Ovary (tissue), 9 donors: ENCODE data around the gene NLRP10. TPM values are rescaled to one million over a fixed set of nuclear protein-coding genes. Genes with fewer than 3 reads are reported as not detected.

Experiments used
- DNase-seq, 5 donors: peaks; one replicate each; pipeline ENCODE4 v3.0.0-alpha.2; 2019 to 2020
- H3K27ac ChIP-seq, 2 donors: fragments of 200-600 bp; one replicate each; pipeline versions ENCODE4 v1.5.1 to v1.8.0; 2019 to 2022
- H3K27me3 ChIP-seq: fragments of 200-600 bp; one replicate; pipeline ENCODE4 v1.8.0; 2022
- H3K36me3 ChIP-seq: fragments of 200-600 bp; sonication (generic); one replicate; pipeline ENCODE4 v1.5.1; 2019
- H3K4me1 ChIP-seq: one replicate; pipeline ENCODE4 v1.8.1; 2013; ENCODE audit warnings: mild to moderate bottlenecking, moderate library complexity; ENCODE audit not compliant: insufficient read depth
- H3K4me3 ChIP-seq: fragments of 200-600 bp; sonication (generic); one replicate; pipeline ENCODE4 v1.5.1; 2017
- H3K9me3 ChIP-seq, 2 donors: fragments of 200-600 bp in 1 of 2; sonication (generic) in 1 of 2; one replicate each; pipeline versions ENCODE4 v1.5.1 to v1.8.1; 2013 to 2019; ENCODE audit warnings: mild to moderate bottlenecking in 1 of 2, moderate library complexity in 1 of 2
- CTCF ChIP-seq, 3 donors: fragments of 450-650 bp in 2 of 3; fragments of 200-600 bp in 1 of 3; IDR thresholded peaks; one replicate each; pipeline versions ENCODE4 v1.5.1 to v1.8.0; 2016 to 2022; ENCODE audit warnings: antibody characterized with exemption in 3 of 3, mild to moderate bottlenecking in 1 of 3
- EP300 ChIP-seq: sonication (generic); formaldehyde crosslinking; IDR thresholded peaks from one replicate; pipeline ENCODE4 v1.6.1; 2017; ENCODE audit warnings: antibody characterized with exemption
- POLR2A ChIP-seq: fragments of 450-650 bp; IDR thresholded peaks from one replicate; pipeline ENCODE4 v1.6.1; 2017; ENCODE audit warnings: antibody characterized with exemption, mild to moderate bottlenecking, moderate library complexity
- WGBS, 3 donors: extraction: QIAGEN DNeasy Blood & Tissue Kit in 1 of 3; methylation state at CpG; one replicate each; pipeline versions ENCODE4 v1.1.5 to v1.1.7; 2013 to 2017; 5-methylcytosine and 5-hydroxymethylcytosine counted together
- intact Hi-C, 4 donors: fragments of 100-400 bp; cut with DNase I; formaldehyde crosslinking; loops; one replicate each; pipeline versions ENCODE4 v1.11.0 to v1.15.1; 2022 to 2023
- polyA plus RNA-seq, 2 donors: library from polyadenylated mRNA; stranded (reverse); fragments of 200-250 nt in 1 of 2; fragments of 350-450 nt in 1 of 2; fragmentation: Illumina TruSeq in 1 of 2; extraction: RNeasy Lipid Tissue Mini Kit (QIAGEN cat#74804) in 1 of 2; gene quantifications; one replicate each; pipeline ENCODE4 v1.2.3, GENCODE V29; 2013 to 2014
- small RNA-seq: library from RNA; depleted of rRNA; stranded (forward); fragments of <200 nt; gene quantifications from one replicate; pipeline ENCODE3, GENCODE V24; 2016
- total RNA-seq, 7 donors: library from RNA; depleted of rRNA in 2 of 7; stranded (reverse); fragments of >200 nt in 2 of 7; fragmentation: NEBNext Ultra II Directional in 3 of 7; extraction: Animal tissue kit (Norgen Biotek cat#: 25700) in 3 of 7; gene quantifications; one replicate each; pipeline versions ENCODE4 v1.1.0 to v1.2.4, GENCODE V29; 2016 to 2023
- donor health status: DM: no; HTN: no; CAD: no; lungs with moderate emphysema.
- donor health status: DM: no; HTN: no; CAD: no.
- donor health status: Bipolar disorder and iron deficiency.
- donor health status: DM: yes; HTN: yes; CAD: no.
- donor health status: DM: no; HTN: no; CAD: no.
- donor health status: DM: yes; HTN: yes; CAD: no.

Gene NLRP10
- total and polyA plus RNA-seq, 9 donors = not detected

- Histone ChIP-seq H3K9me3 (no peaks in the 10 kb centered on the region), H3K36me3 (no peaks in the 10 kb centered on the region), H3K27ac (no peak within 1 kb of the TSS), H3K4me1 (no peaks in the 10 kb centered on the region), H3K27me3 (no peaks in the 10 kb centered on the region), H3K4me3 (no peak within 1 kb of the TSS)
- TF ChIP-seq EP300 = no peak
- no peak for TF ChIP-seq POLR2A
- TF ChIP-seq CTCF (IDR thresholded peaks at IDR 0.05) = no peak
- 54 to 79% (median 65%) methylated on average over 4 of the region's 4 CpGs for WGBS, 3 donors
- DNase-seq = no peak
- intact Hi-C loops = no loop called here
Observed at GRCh38 chr11:7931168-7931567, 34.1 kb downstream of the NLRP10 start, which contains the start of gene OR10A6. Gene OR10A6 (minus strand): TSS chr11:7931268. CDS start chr11:7928662, 2,606 bp downstream.

- TF ChIP-seq POLR2A = no peak
- TF ChIP-seq CTCF (IDR thresholded peaks at IDR 0.05) = no peak
- no peak for TF ChIP-seq EP300
- no peak overlapping the region for H3K27ac ChIP-seq
- WGBS, 3 donors = 83 to 87% (median 86%) methylated on average over 6 of the region's 6 CpGs
- DNase-seq = no peak
- H3K9me3 ChIP-seq = no peaks in the 10 kb centered on the region
- no peak overlapping the region for H3K4me3 ChIP-seq
- no peaks in the 10 kb centered on the region for H3K4me1 ChIP-seq
- intact Hi-C loops = no loop called here
- H3K36me3 ChIP-seq = no peaks in the 10 kb centered on the region
- H3K27me3 ChIP-seq = no peaks in the 10 kb centered on the region
Observed at GRCh38 chr11:7927635-7928034, 37.6 kb downstream of the NLRP10 start.

- no peaks in the 10 kb centered on the region for H3K36me3 ChIP-seq
- DNase-seq = no peak
- no peak overlapping the region for H3K4me3 ChIP-seq
- TF ChIP-seq EP300 = no peak
- no peak overlapping the region for H3K27ac ChIP-seq
- no peaks in the 10 kb centered on the region for H3K9me3 ChIP-seq
- intact Hi-C loops = no loop called here
- no peaks in the 10 kb centered on the region for H3K27me3 ChIP-seq
- 77 to 80% (median 77%) methylated on average over 2 of the region's 2 CpGs for WGBS, 3 donors
- no peaks in the 10 kb centered on the region for H3K4me1 ChIP-seq
Observed at GRCh38 chr11:7924536-7924935, 40.7 kb downstream of the NLRP10 start.

- no peak for DNase-seq
- Histone ChIP-seq H3K9me3 (no peaks in the 10 kb centered on the region), H3K27ac (no peak overlapping the region), H3K4me3 (no peak overlapping the region), H3K36me3 (no peaks in the 10 kb centered on the region), H3K4me1 (no peaks in the 10 kb centered on the region), H3K27me3 (no peaks in the 10 kb centered on the region)
- 71 to 82% (median 80%) methylated on average over 2 of the region's 2 CpGs for WGBS, 3 donors
- TF ChIP-seq POLR2A = no peak
- TF ChIP-seq CTCF (IDR thresholded peaks at IDR 0.05) = no peak
- no peak for TF ChIP-seq EP300
- intact Hi-C loops = no loop called here
Observed at GRCh38 chr11:7918141-7918540, 47.1 kb downstream of the NLRP10 start.

Small RNAs within 50 kb of the gene (small RNA-seq; reads per million reads assigned to genes)
- gene COX6CP5 = not detected

Other genes with a start within 250 kb of the NLRP10 start
- gene OR5P2, start 168.5 kb downstream of the NLRP10 start, total RNA-seq = 1 to 10 TPM in 1 of 7 donors, under 1 TPM in 1, not detected in 5; 0.22 to 1.6 TPM
- not detected for gene OR5P2, start 168.5 kb downstream of the NLRP10 start, polyA plus RNA-seq
- gene OR5P3, start 134.6 kb downstream of the NLRP10 start, total RNA-seq = 1 to 10 TPM in 1 of 7 donors, under 1 TPM in 1, not detected in 5; 0.27 to 1.7 TPM
- gene OR5P3, start 134.6 kb downstream of the NLRP10 start, polyA plus RNA-seq = not detected
- gene OR10A6, start 34.2 kb downstream of the NLRP10 start, total RNA-seq = not detected
- gene OR10A6, start 34.2 kb downstream of the NLRP10 start, polyA plus RNA-seq = not detected
- not detected for gene OR10A3, start 23.7 kb downstream of the NLRP10 start, total RNA-seq
- gene OR10A3, start 23.7 kb downstream of the NLRP10 start, polyA plus RNA-seq = not detected
- 100 to 1,000 TPM; 235 to 459 (median 309) TPM for gene EIF3F, start 21.9 kb upstream of the NLRP10 start, total RNA-seq
- gene EIF3F, start 21.9 kb upstream of the NLRP10 start, polyA plus RNA-seq = 100 to 1,000 TPM; 497 to 764 TPM
- gene TUB, start 115.8 kb upstream of the NLRP10 start, total RNA-seq = 10 to 100 TPM; 10.5 to 33.4 (median 25.7) TPM
- 10 to 100 TPM in 1 of 2 donors, 1 to 10 TPM in 1; 7.2 to 15.3 TPM for gene TUB, start 115.8 kb upstream of the NLRP10 start, polyA plus RNA-seq
- gene RIC3, start 203.6 kb upstream of the NLRP10 start, total RNA-seq = 10 to 100 TPM; 21.0 to 31.4 (median 28.8) TPM
- 10 to 100 TPM; 10.6 to 17.7 TPM for gene RIC3, start 203.6 kb upstream of the NLRP10 start, polyA plus RNA-seq